ENCODE measurements around the gene GRK5.

Gene GRK5

DNA sequence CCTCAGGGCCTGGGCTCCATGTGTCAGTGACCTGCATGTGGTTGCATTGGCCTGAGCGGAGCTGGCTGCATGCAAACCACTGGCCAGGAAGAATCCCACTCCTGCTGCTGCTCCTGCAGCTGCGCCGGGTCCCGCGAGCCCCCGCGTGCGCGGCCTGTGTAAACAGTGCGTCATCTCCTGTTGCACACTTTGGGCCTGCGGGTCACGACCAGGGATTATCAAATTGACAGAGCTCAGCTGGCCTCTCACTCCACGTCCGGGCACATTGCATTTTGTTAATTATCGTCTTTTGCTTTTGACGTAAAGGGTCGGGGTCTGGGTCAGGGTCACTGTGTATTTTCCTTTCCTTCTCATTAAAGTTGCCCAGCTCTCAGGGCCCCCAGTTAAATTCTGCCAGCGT is 202.5 kb downstream of the GRK5 start:
- DNase-seq, result no peak

GRCh38 chr10:119410361-119411116 is 203.2 kb downstream of the GRK5 start:
- Histone ChIP-seq H3K36me3 (replicated peaks; ENCODE audit: insufficient read depth, low read length) (no peaks in the 10 kb centered on the region), H3K9me3 (replicated peaks; ENCODE audit: insufficient read depth, low read length) (no peaks in the 10 kb centered on the region), H2AFZ (ENCODE audit: low read length) (no peak overlapping the region), H3K79me2 (ENCODE audit: low read length) (peaks cover 59% of the 10 kb centered on the region), H3K4me2 (ENCODE audit: low read depth, low read length) (no peak overlapping the region), H3K4me3 (ENCODE audit: low read length) (no peak overlapping the region), H3K9ac (ENCODE audit: low read length) (no peak overlapping the region), H3K27me3 (replicated peaks; ENCODE audit: insufficient read depth, low read length) (no peaks in the 10 kb centered on the region), H4K20me1 (ENCODE audit: insufficient read depth, low read length) (peaks cover 4% of the 10 kb centered on the region; the same call in 1 of the 2 replicates), H3K4me1 (ENCODE audit: low read length) (peaks cover 9% of the 10 kb centered on the region; the same call in 1 of the 2 replicates), H3F3A (ENCODE audit: insufficient read depth, low read length) (peaks cover 7% of the 10 kb centered on the region; the same call in 1 of the 2 replicates), H3K27ac (ENCODE audit: low read length) (no peak overlapping the region), H3K9me2 (replicated peaks; ENCODE audit: insufficient read depth, low read length) (no peaks in the 10 kb centered on the region)
- no peak for DNase-seq
- TF ChIP-seq EZH2 (optimal IDR thresholded peaks at IDR 0.05; ENCODE audit: low read depth, low read length) (no peak), EZH2phosphoT487 (IDR thresholded peaks at IDR 0.05; ENCODE audit: low read length) (no peak), CTCF (IDR thresholded peaks at IDR 0.05; ENCODE audit: low read length) (no peak)

More for the DNA sequence above, 202.5 kb downstream of the GRK5 start:
- no peaks in the 10 kb centered on the region for H3K27me3 ChIP-seq (replicated peaks; ENCODE audit: insufficient read depth, low read length)
- H3K79me2 ChIP-seq (ENCODE audit: low read length), result peaks cover 65% of the 10 kb centered on the region
- no peak overlapping the region for H3K4me2 ChIP-seq (ENCODE audit: low read depth, low read length)
- H3K9me3 ChIP-seq (replicated peaks; ENCODE audit: insufficient read depth, low read length), result no peaks in the 10 kb centered on the region
- H3K4me1 ChIP-seq (ENCODE audit: low read length), result peaks cover 9% of the 10 kb centered on the region; the same call in 1 of the 2 replicates
- no peak for TF ChIP-seq EZH2 (optimal IDR thresholded peaks at IDR 0.05; ENCODE audit: low read depth, low read length)
- no peak for TF ChIP-seq CTCF (IDR thresholded peaks at IDR 0.05; ENCODE audit: low read length)
- TF ChIP-seq EZH2phosphoT487 (IDR thresholded peaks at IDR 0.05; ENCODE audit: low read length), result no peak
- no peaks in the 10 kb centered on the region for H3K36me3 ChIP-seq (replicated peaks; ENCODE audit: insufficient read depth, low read length)
- H3K9ac ChIP-seq (ENCODE audit: low read length), result no peak overlapping the region
- H4K20me1 ChIP-seq (ENCODE audit: insufficient read depth, low read length), result peaks cover 4% of the 10 kb centered on the region; the same call in 1 of the 2 replicates
- peaks cover 7% of the 10 kb centered on the region; the same call in 1 of the 2 replicates for H3F3A ChIP-seq (ENCODE audit: insufficient read depth, low read length)
- no peaks in the 10 kb centered on the region for H3K9me2 ChIP-seq (replicated peaks; ENCODE audit: insufficient read depth, low read length)
- H3K4me3 ChIP-seq (ENCODE audit: low read length), result no peak overlapping the region
- no peak overlapping the region for H3K27ac ChIP-seq (ENCODE audit: low read length)
- H2AFZ ChIP-seq (ENCODE audit: low read length), result no peak overlapping the region

DNA sequence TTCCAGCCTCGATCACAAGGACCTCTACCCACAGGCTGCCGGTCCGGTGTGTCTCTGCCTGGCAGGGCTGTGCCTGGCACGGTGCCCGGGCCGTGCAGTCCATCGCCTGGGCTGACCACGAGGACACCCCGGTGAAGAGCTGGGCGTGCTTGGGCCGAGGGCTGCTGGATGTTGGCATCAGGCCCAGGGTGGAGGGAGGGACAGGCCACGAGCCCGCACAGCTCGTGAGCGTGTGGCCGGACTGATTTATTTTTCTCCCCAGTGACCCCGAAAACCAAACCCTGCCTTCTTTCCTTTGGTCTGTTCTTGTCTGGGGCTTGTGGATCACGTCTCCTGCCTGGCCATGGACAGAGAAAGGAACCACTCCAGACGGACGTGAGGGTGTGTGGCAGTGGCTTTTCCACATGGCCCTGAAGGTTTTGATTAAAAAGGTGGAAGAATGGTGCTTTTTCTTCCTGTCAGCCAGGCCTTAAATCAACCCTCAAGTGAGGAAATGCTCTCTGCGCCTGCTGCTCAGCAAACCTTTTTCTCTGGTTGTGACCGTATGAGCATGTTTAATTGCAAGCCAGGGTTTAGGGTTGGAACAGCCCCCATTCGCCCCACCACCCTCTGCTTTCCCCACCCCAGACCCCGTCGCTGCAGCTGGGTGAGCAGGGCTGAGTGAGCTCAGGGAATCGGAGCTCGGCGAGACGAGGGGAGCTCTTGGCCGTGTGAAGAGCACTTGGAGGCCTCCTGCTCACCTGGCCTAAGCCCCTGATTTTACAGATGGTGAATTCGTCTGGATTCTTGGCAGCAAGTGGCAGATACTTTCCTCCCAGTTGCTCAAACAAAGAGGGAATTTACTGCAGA is 205.1 kb downstream of the GRK5 start:
- no peak overlapping the region for H3K9ac ChIP-seq (ENCODE audit: low read length)
- H3K4me3 ChIP-seq (ENCODE audit: low read length), result no peak overlapping the region
- TF ChIP-seq EZH2phosphoT487 (IDR thresholded peaks at IDR 0.05; ENCODE audit: low read length), result no peak
- TF ChIP-seq CTCF (IDR thresholded peaks at IDR 0.05; ENCODE audit: low read length), result no peak
- no peak for TF ChIP-seq EZH2 (optimal IDR thresholded peaks at IDR 0.05; ENCODE audit: low read depth, low read length)
- H3K9me3 ChIP-seq (replicated peaks; ENCODE audit: insufficient read depth, low read length), result no peaks in the 10 kb centered on the region
- peaks cover 57% of the 10 kb centered on the region for H3K79me2 ChIP-seq (ENCODE audit: low read length)
- H3K27me3 ChIP-seq (replicated peaks; ENCODE audit: insufficient read depth, low read length), result no peaks in the 10 kb centered on the region
- DNase-seq, result no peak
- H3K36me3 ChIP-seq (replicated peaks; ENCODE audit: insufficient read depth, low read length), result no peaks in the 10 kb centered on the region
- no peaks in the 10 kb centered on the region for H3K4me1 ChIP-seq (ENCODE audit: low read length)
- no peaks in the 10 kb centered on the region for H3K9me2 ChIP-seq (replicated peaks; ENCODE audit: insufficient read depth, low read length)
- no peaks in the 10 kb centered on the region for H3F3A ChIP-seq (ENCODE audit: insufficient read depth, low read length)
- no peak overlapping the region for H3K4me2 ChIP-seq (ENCODE audit: low read depth, low read length)
- no peak overlapping the region for H3K27ac ChIP-seq (ENCODE audit: low read length)
- H4K20me1 ChIP-seq (ENCODE audit: insufficient read depth, low read length), result no peaks in the 10 kb centered on the region
- H2AFZ ChIP-seq (ENCODE audit: low read length), result no peak overlapping the region

Data from MM.1S (cell line).